Measurements from ENCODE around the gene ZMYND11. TPM values are rescaled to one million over a fixed set of nuclear protein-coding genes. Genes with fewer than 3 reads are reported as not detected.
A peak's percentile ranks its signal among the peaks of the same experiment; 100 is the strongest.

ZMYND11 gene
- 10 to 100 TPM; 58.9 to 60.5 TPM for total RNA-seq
- 100 to 1,000 TPM; 116 to 128 (median 122) TPM for polyA plus RNA-seq (ENCODE audit: insufficient read length in 6 of 6)
- long read RNA-seq, donor 1, partial matches to known transcripts, result 43 of 52 reads
- long read RNA-seq, donor 1, other reads (novel, unspliced or antisense), result 6 of 52 reads
- long read RNA-seq, donor 2, full-length matches to known transcripts, result 5 of 23 reads
- long read RNA-seq, donor 2, partial matches to known transcripts, result 10 of 23 reads
- long read RNA-seq, donor 2, other reads (novel, unspliced or antisense), result 8 of 23 reads
- long read RNA-seq, donor 3, partial matches to known transcripts, result 5 of 14 reads
- long read RNA-seq, donor 3, other reads (novel, unspliced or antisense), result 7 of 14 reads
- long read RNA-seq, donor 4, partial matches to known transcripts, result 1 of 4 reads
- long read RNA-seq, donor 4, other reads (novel, unspliced or antisense), result 3 of 4 reads
- long read RNA-seq, donor 5, full-length matches to known transcripts, result 3 of 13 reads
- long read RNA-seq, donor 5, partial matches to known transcripts, result 10 of 13 reads
- long read RNA-seq, donor 5, other reads (novel, unspliced or antisense), result 0 of 13 reads
- long read RNA-seq, donor 6, partial matches to known transcripts, result 0 of 4 reads
- long read RNA-seq, donor 6, other reads (novel, unspliced or antisense), result 0 of 4 reads
- long read RNA-seq, donor 7, partial matches to known transcripts, result 6 of 6 reads
- long read RNA-seq, donor 7, other reads (novel, unspliced or antisense), result 0 of 6 reads
- long read RNA-seq, donor 8, partial matches to known transcripts, result 16 of 25 reads
- long read RNA-seq, donor 8, other reads (novel, unspliced or antisense), result 7 of 25 reads
- long read RNA-seq, donor 9, result 0 reads
- long read RNA-seq, donor 10, partial matches to known transcripts, result 1 of 3 reads
- long read RNA-seq, donor 10, other reads (novel, unspliced or antisense), result 2 of 3 reads
- long read RNA-seq, donor 11, full-length matches to known transcripts, result 3 of 15 reads
- long read RNA-seq, donor 11, partial matches to known transcripts, result 12 of 15 reads
- long read RNA-seq, donor 11, other reads (novel, unspliced or antisense), result 0 of 15 reads
- long read RNA-seq, donor 12, full-length matches to known transcripts, result 5 of 18 reads
- long read RNA-seq, donor 12, partial matches to known transcripts, result 13 of 18 reads
- long read RNA-seq, donor 12, other reads (novel, unspliced or antisense), result 0 of 18 reads

- intact Hi-C loops (cut with DNase I), result no loop called here
- DNase-seq, result peak; percentile 65 to 88 (median 76)
Observed at GRCh38 chr10:135132-135600, at the start of gene ZMYND11. TSS of gene ZMYND11 (plus strand) at chr10:135455. CDS start at chr10:180013, 44,558 bp downstream.

GRCh38 chr10:86031-86430 lies 49.2 kb upstream of the ZMYND11 start:
- Histone ChIP-seq H3K27ac (no peak overlapping the region), H3K27me3 (peaks cover 0 to 9% of the 10 kb centered on the region in 2 donors), H3K4me1 (no peaks in the 10 kb centered on the region), H3K4me3 (no peak overlapping the region), H3K9me3 (no peaks in the 10 kb centered on the region), H3K36me3 (no peaks in the 10 kb centered on the region)
- ATAC-seq (no peak), DNase-seq (no peak)
- intact Hi-C loops (cut with DNase I), result no loop called here
- TF ChIP-seq CTCF (IDR thresholded peaks at IDR 0.05), result no peak

More at GRCh38 chr10:135132-135600, at the start of gene ZMYND11:
- H3K4me1 ChIP-seq, result peaks cover 10 to 32% of the 10 kb centered on the region in 2 donors
- H3K27me3 ChIP-seq, result peaks cover 0 to 29% of the 10 kb centered on the region in 2 donors
- no peaks in the 10 kb centered on the region for H3K36me3 ChIP-seq
- H3K27ac ChIP-seq, result peak within 1 kb of the TSS; percentile 90 to 94
- peak within 1 kb of the TSS; percentile 64 to 68 for H3K4me3 ChIP-seq
- no peaks in the 10 kb centered on the region for H3K9me3 ChIP-seq
- peak; percentile 76 for ATAC-seq
- TF ChIP-seq CTCF (IDR thresholded peaks at IDR 0.05), result no peak

- DNase-seq (peak in 1 of 4 donors; percentile 13), ATAC-seq (no peak)
- Histone ChIP-seq H3K4me1 (peaks cover 0 to 4% of the 10 kb centered on the region in 2 donors), H3K36me3 (no peaks in the 10 kb centered on the region), H3K9me3 (no peaks in the 10 kb centered on the region), H3K27me3 (no peaks in the 10 kb centered on the region), H3K4me3 (no peak overlapping the region), H3K27ac (no peak overlapping the region)
- TF ChIP-seq CTCF (IDR thresholded peaks at IDR 0.05), result no peak
- intact Hi-C loops (cut with DNase I), result no loop called here
Observed at GRCh38 chr10:87177-88080, 47.8 kb upstream of the ZMYND11 start.

- intact Hi-C loops (cut with DNase I), result no loop called here
- H3K4me1 ChIP-seq, result peaks cover 0 to 4% of the 10 kb centered on the region in 2 donors
- no peak for DNase-seq
- no peak for TF ChIP-seq CTCF (IDR thresholded peaks at IDR 0.05)
- H3K27ac ChIP-seq, result no peak overlapping the region
- ATAC-seq, result no peak
- no peaks in the 10 kb centered on the region for H3K27me3 ChIP-seq
- H3K36me3 ChIP-seq, result no peaks in the 10 kb centered on the region
- H3K9me3 ChIP-seq, result no peaks in the 10 kb centered on the region
- no peak overlapping the region for H3K4me3 ChIP-seq
Observed at GRCh38 chr10:88253-88652, 47.0 kb upstream of the ZMYND11 start.

All from left lung (tissue), 14 donors.